ENCODE measurements around the gene NLGN1.

Gene NLGN1

DNA sequence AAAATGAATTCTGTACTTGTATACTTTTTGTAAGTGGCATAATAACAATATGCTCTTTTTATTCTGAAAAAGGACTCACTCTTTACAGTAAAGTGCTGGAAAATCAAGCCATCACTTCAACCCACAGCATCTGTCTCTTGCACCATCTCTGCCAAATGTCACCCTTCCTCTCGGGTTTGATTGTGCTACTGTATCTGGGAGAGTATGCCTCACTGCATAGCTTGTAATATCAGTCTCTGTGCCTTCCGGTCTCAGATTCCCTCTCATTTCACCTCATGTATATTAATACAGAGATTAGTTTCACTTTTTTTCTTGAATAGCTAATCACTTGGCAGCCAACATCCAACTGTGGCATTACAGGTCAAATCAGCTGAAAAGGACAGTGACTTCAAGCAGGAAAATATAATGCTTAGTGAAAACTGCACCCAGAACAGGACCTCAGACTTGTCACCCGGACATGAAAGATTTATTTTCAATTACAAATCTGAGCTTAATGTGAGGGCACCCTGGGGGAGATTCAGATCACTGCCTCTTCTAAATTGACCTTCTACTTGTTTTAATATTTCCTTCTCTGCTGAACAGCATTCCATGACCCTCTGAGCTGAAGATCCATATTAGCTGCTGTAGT is 855.8 kb downstream of the NLGN1 start:
- in situ Hi-C loops (cut with MboI; ENCODE audit: low pct_unique_long_range_greater_than_20kb, low sequenced_read_pairs, unreplicated experiment) = no loop called here
- no peak for TF ChIP-seq CTCF (IDR thresholded peaks at IDR 0.05; ENCODE audit: extremely low read depth, insufficient read depth, missing control alignments)
- no peak for DNase-seq (ENCODE audit: low spot score)

DNA sequence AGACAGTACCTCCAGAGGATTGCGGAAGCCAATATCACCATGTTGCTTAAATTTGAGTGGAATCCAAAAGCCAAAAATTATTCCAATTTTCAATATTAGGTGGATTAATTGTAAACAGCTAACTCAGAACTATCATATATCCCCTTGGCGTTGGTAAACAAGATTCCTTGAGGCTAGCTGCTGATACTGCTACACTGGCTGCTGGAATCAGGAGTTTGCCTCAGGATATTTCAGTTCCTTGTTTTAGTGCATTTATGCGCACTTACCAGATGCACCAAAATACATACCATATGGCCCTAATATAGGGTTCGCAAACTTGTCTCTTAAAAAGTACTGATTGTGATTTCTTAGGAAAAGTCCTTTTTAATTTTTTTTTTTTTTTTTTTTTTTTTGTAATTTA is 856.4 kb downstream of the NLGN1 start:
- in situ Hi-C loops (cut with MboI; ENCODE audit: low pct_unique_long_range_greater_than_20kb, low sequenced_read_pairs, unreplicated experiment) = no loop called here
- TF ChIP-seq CTCF (IDR thresholded peaks at IDR 0.05; ENCODE audit: extremely low read depth, insufficient read depth, missing control alignments) = no peak
- DNase-seq (ENCODE audit: low spot score) = no peak

DNA sequence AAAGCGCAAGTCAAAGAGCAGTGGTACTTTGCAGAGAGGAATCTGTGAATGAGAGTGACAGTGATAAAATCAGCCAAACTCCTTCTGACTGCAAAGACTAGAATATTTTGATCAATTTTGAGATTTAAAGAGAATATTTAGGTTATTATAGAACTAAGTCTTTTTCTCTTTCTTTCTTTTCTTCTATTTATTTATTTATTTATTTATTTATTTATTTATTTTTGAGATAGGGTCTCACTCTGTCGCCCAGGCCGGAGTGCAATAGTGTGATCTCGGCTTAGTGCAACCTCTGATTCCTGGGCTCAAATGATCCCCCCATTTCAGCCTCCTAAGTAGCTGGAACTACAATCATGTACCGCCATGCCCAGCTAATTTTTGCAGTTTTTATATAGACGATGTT is 857.9 kb downstream of the NLGN1 start:
- in situ Hi-C loops (cut with MboI; ENCODE audit: low pct_unique_long_range_greater_than_20kb, low sequenced_read_pairs, unreplicated experiment) = no loop called here
- no peak for DNase-seq (ENCODE audit: low spot score)
- no peak for TF ChIP-seq CTCF (IDR thresholded peaks at IDR 0.05; ENCODE audit: extremely low read depth, insufficient read depth, missing control alignments)

DNA sequence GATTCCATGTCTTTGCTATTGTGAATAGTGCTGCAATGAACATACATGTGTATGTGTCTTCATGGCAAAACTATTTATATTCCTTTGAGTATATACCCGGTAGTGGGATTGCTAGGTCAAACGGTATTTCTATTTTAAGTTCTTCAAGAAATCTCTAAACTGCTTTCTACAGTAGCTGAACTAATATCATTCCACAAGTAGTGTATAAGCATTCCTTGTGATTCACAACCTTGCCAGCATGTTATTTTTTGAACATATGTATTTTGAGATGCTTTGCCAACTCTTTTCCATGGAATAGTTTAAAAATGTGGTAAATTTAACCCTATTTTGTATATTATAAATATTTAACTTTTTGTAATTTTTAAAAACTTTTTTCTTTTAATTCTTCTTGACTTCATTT is 868.9 kb downstream of the NLGN1 start:
- no peak for TF ChIP-seq CTCF (IDR thresholded peaks at IDR 0.05; ENCODE audit: extremely low read depth, insufficient read depth, missing control alignments)
- in situ Hi-C loops (cut with MboI; ENCODE audit: low pct_unique_long_range_greater_than_20kb, low sequenced_read_pairs, unreplicated experiment) = no loop called here

DNA sequence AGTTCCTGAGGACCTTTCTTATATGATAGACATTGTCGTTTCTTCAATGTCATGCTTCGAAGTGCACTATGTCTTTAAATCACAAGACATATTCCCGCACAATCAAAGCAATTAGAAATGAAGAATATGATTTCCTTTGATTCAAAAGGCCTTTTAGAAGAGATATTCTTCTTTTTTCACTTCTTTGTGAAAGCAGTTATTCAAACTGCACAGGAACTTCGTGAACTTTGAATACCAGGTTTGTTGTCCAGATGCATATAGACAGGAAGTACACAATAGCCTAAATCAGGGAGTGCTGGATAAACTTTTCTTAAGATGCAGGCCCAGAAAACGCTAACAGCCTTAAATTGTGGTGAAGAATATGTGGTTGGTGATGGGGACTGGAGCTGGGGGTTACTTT is 870.5 kb downstream of the NLGN1 start:
- DNase-seq (ENCODE audit: low spot score) = no peak
- no peak for TF ChIP-seq CTCF (IDR thresholded peaks at IDR 0.05; ENCODE audit: extremely low read depth, insufficient read depth, missing control alignments)
- in situ Hi-C loops (cut with MboI; ENCODE audit: low pct_unique_long_range_greater_than_20kb, low sequenced_read_pairs, unreplicated experiment) = no loop called here

More for the DNA sequence above, 868.9 kb downstream of the NLGN1 start:
- no peak for DNase-seq (ENCODE audit: low spot score)

- no peak for DNase-seq (ENCODE audit: low spot score)
- no peak for TF ChIP-seq CTCF (IDR thresholded peaks at IDR 0.05; ENCODE audit: extremely low read depth, insufficient read depth, missing control alignments)
- in situ Hi-C loops (cut with MboI; ENCODE audit: low pct_unique_long_range_greater_than_20kb, low sequenced_read_pairs, unreplicated experiment) = no loop called here
Measured at GRCh38 chr3:174268586-174268985, 871.0 kb downstream of the NLGN1 start.

- in situ Hi-C loops (cut with MboI; ENCODE audit: low pct_unique_long_range_greater_than_20kb, low sequenced_read_pairs, unreplicated experiment) = no loop called here
- no peak for DNase-seq (ENCODE audit: low spot score)
- no peak for TF ChIP-seq CTCF (IDR thresholded peaks at IDR 0.05; ENCODE audit: extremely low read depth, insufficient read depth, missing control alignments)
Measured at GRCh38 chr3:174270841-174271240, 873.3 kb downstream of the NLGN1 start.
